HL-60 (cell line): ENCODE results near the gene CTSL.

Source experiments
- DNase-seq, 2 experiments: peaks; one replicate each; pipeline ENCODE4 v3.0.0-alpha.2; 2010 to 2020; ENCODE audit warnings: low read depth in 1 of 2, low spot score in 1 of 2
- H3K27ac ChIP-seq: fragments of 250-450 bp; sonication (Bioruptor Pico); replicated peaks from 2 replicates; pipeline ENCODE4 v1.5.1; 2020; ENCODE audit warnings: mild to moderate bottlenecking, moderate library complexity
- H3K27me3 ChIP-seq: fragments of 250-450 bp; sonication (Bioruptor Pico); 2 replicates; pipeline ENCODE4 v1.5.1; 2021; ENCODE audit warnings: mild to moderate bottlenecking, moderate library complexity; ENCODE audit not compliant: insufficient read depth, poor library complexity, severe bottlenecking
- H3K4me3 ChIP-seq: replicated peaks from 2 replicates; pipeline ENCODE4 v1.5.1; 2011; ENCODE audit warnings: mild to moderate bottlenecking, control low read depth, low read length; ENCODE audit not compliant: insufficient read depth
- CTCF ChIP-seq: IDR thresholded peaks from one replicate; pipeline ENCODE4 v1.5.1; 2011; ENCODE audit warnings: low read length, control low read depth, inconsistent platforms; ENCODE audit not compliant: insufficient read depth
- GABPA ChIP-seq: IDR thresholded peaks from 2 replicates; pipeline ENCODE4 v1.6.1; 2012; ENCODE audit warnings: low read depth
- POLR2AphosphoS5 ChIP-seq: IDR thresholded peaks from 2 replicates; pipeline ENCODE4 v1.6.1; 2012; ENCODE audit warnings: low read depth
- REST ChIP-seq: IDR thresholded peaks from 2 replicates; pipeline ENCODE4 v1.6.1; 2012; ENCODE audit warnings: low read depth; ENCODE audit not compliant: insufficient replicate concordance
- SPI1 ChIP-seq: IDR thresholded peaks from 2 replicates; pipeline ENCODE4 v1.6.1; 2012; ENCODE audit warnings: low read depth, mild to moderate bottlenecking, borderline replicate concordance

CTSL gene

GRCh38 chr9:87708986-87709728 lies 16.8 kb upstream of the CTSL start:
- no peak for DNase-seq
- no peak overlapping the region for H3K4me3 ChIP-seq
- H3K27me3 ChIP-seq = no peaks in the 10 kb centered on the region
- H3K27ac ChIP-seq = no peak overlapping the region
- TF ChIP-seq POLR2AphosphoS5 (no peak), REST (no peak), CTCF (no peak), SPI1 (no peak), GABPA (no peak)

GRCh38 chr9:87710443-87710842 lies 15.5 kb upstream of the CTSL start:
- no peaks in the 10 kb centered on the region for H3K27me3 ChIP-seq
- TF ChIP-seq POLR2AphosphoS5 (no peak), SPI1 (no peak), CTCF (no peak), GABPA (no peak), REST (no peak)
- no peak for DNase-seq
- no peak overlapping the region for H3K4me3 ChIP-seq
- no peak overlapping the region for H3K27ac ChIP-seq

GRCh38 chr9:87711857-87712800 lies 13.8 kb upstream of the CTSL start:
- H3K27me3 ChIP-seq = no peaks in the 10 kb centered on the region
- TF ChIP-seq SPI1 (no peak), CTCF (no peak), REST (no peak), GABPA (no peak), POLR2AphosphoS5 (no peak)
- H3K4me3 ChIP-seq = no peak overlapping the region
- DNase-seq = no peak
- H3K27ac ChIP-seq = no peak overlapping the region
